OCI-LY1 (cell line): Measurements from ENCODE around the gene PLTP.

ENCODE experiments used
- H2AFZ ChIP-seq: fragments of 200-600 bp; sonication (generic), shearing (Covaris generic); 2 replicates; pipeline ENCODE4 v1.6.0; 2014; ENCODE audit warnings: antibody characterized with exemption, mild to moderate bottlenecking, low read length
- H3F3A ChIP-seq: fragments of 200-600 bp; sonication (generic), shearing (Covaris generic); 2 replicates; pipeline ENCODE4 v1.6.0; 2014; ENCODE audit warnings: mild to moderate bottlenecking, antibody characterized with exemption, low read length, moderate library complexity; ENCODE audit not compliant: insufficient read depth
- H3K27ac ChIP-seq: fragments of 200-600 bp; sonication (generic); 2 replicates; pipeline ENCODE4 v1.5.1; 2014; ENCODE audit warnings: low read length, mixed run types, mild to moderate bottlenecking, low read depth; ENCODE audit not compliant: poor library complexity, severe bottlenecking
- H3K27me3 ChIP-seq: fragments of 200-600 bp; sonication (generic); 2 replicates; pipeline ENCODE4 v1.6.0; 2014; ENCODE audit warnings: antibody characterized with exemption, mild to moderate bottlenecking, low read length, moderate library complexity; ENCODE audit not compliant: insufficient read depth
- H3K36me3 ChIP-seq: fragments of 200-600 bp; sonication (generic); 2 replicates; pipeline ENCODE4 v1.6.1; 2014; ENCODE audit warnings: mild to moderate bottlenecking, antibody characterized with exemption, low read length, moderate library complexity, mixed read lengths; ENCODE audit not compliant: insufficient read depth
- H3K4me1 ChIP-seq: fragments of 200-600 bp; sonication (generic); 2 replicates; pipeline ENCODE4 v1.5.1; 2014; ENCODE audit warnings: mild to moderate bottlenecking, low read length, moderate library complexity; ENCODE audit not compliant: insufficient read depth, severe bottlenecking
- H3K4me2 ChIP-seq: fragments of 200-600 bp; sonication (generic), shearing (Covaris generic); 2 replicates; pipeline ENCODE4 v1.6.1; 2014; ENCODE audit warnings: low read length
- H3K4me3 ChIP-seq: fragments of 200-600 bp; sonication (generic); 2 replicates; pipeline ENCODE4 v1.5.1; 2014; ENCODE audit warnings: low read length, low read depth, mild to moderate bottlenecking, mixed read lengths; ENCODE audit not compliant: poor library complexity, severe bottlenecking
- H3K79me2 ChIP-seq: fragments of 200-600 bp; shearing (Covaris generic); 2 replicates; pipeline ENCODE4 v1.6.1; 2016; ENCODE audit warnings: mixed run types, low read length, mixed read lengths; ENCODE audit not compliant: insufficient read depth
- H3K9ac ChIP-seq: fragments of 200-600 bp; sonication (generic), shearing (Covaris generic); 2 replicates; pipeline ENCODE4 v1.6.1; 2014; ENCODE audit warnings: mild to moderate bottlenecking, low read length, mixed read lengths
- H3K9me2 ChIP-seq: fragments of 200-600 bp; sonication (generic), shearing (Covaris generic); 2 replicates; pipeline ENCODE4 v1.6.1; 2014; ENCODE audit warnings: low read depth, mild to moderate bottlenecking, low read length, mixed read lengths
- H3K9me3 ChIP-seq: fragments of 200-600 bp; shearing (Covaris generic); 2 replicates; pipeline ENCODE4 v1.6.1; 2014; ENCODE audit warnings: low read length, mixed read lengths
- H4K20me1 ChIP-seq: fragments of 200-600 bp; sonication (generic), shearing (Covaris generic); 2 replicates; pipeline ENCODE4 v1.6.0; 2016; ENCODE audit warnings: mild to moderate bottlenecking, low read length; ENCODE audit not compliant: insufficient read depth
- EZH2 ChIP-seq: fragments of 200-600 bp; sonication (generic), shearing (Covaris generic); IDR thresholded peaks from 2 replicates; pipeline ENCODE4 v1.8.0; 2017; ENCODE audit warnings: borderline replicate concordance, mixed run types, mild to moderate bottlenecking, antibody characterized with exemption, low read length, moderate library complexity, mixed read lengths
- TF ChIP-seq, protein P1 (sequence below): fragments of 200-600 bp; sonication (generic), shearing (Covaris generic); IDR thresholded peaks from 2 replicates; pipeline ENCODE4 v1.5.1; 2017; ENCODE audit warnings: mild to moderate bottlenecking, antibody characterized with exemption, low read length, moderate library complexity, mixed read lengths

Gene PLTP

DNA sequence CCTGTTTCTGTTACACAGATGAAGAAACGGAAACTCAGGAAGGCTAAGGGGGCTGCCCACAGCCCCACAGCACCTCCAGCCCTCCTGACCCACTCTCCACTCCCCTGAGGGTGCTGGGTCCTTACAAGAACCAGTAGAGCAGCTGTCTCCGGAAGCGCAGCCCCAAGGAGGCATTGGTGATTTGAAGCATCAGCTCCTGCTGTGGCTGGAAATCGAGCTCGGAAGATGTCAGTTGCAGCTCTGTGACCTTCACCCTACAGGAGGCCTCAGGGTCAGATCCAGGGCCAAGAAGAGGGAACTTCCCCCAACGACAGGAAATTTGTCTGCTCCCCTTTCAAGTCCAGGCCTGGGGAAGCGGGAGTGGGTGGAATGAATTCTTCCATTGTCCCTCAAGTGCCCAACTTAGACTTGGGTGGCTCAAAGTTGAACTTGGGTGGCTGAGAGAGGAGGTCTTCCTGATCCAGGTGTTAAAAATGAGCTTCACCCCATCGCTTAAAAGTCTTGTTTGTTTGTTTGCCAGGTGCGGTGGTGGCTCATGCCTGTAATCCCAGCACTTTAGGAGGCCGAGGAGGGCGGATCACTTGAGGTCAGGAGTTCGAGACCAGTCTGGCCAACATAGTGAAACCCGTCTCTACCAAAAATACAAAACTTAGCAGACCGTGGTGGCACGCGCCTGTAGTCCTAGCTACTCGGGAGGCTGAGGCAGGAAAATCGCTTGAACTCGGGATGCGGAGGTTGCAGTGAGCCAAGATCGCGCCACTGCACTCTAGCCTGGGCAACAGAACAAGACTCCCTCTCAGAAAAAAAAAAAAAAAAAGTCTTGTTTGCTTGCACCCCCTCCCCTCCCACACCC is 1.9 kb downstream of the PLTP start:
- no peak for TF ChIP-seq EZH2
- TF ChIP-seq, protein P1, sequence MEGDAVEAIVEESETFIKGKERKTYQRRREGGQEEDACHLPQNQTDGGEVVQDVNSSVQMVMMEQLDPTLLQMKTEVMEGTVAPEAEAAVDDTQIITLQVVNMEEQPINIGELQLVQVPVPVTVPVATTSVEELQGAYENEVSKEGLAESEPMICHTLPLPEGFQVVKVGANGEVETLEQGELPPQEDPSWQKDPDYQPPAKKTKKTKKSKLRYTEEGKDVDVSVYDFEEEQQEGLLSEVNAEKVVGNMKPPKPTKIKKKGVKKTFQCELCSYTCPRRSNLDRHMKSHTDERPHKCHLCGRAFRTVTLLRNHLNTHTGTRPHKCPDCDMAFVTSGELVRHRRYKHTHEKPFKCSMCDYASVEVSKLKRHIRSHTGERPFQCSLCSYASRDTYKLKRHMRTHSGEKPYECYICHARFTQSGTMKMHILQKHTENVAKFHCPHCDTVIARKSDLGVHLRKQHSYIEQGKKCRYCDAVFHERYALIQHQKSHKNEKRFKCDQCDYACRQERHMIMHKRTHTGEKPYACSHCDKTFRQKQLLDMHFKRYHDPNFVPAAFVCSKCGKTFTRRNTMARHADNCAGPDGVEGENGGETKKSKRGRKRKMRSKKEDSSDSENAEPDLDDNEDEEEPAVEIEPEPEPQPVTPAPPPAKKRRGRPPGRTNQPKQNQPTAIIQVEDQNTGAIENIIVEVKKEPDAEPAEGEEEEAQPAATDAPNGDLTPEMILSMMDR: no peak
- Histone ChIP-seq H3F3A (no peaks in the 10 kb centered on the region), H3K9me3 (no peaks in the 10 kb centered on the region), H3K4me1 (peaks cover 28% of the 10 kb centered on the region), H3K9ac (peak overlapping the region; percentile 29; the same call in 1 of the 2 replicates), H3K27ac (peak overlapping the region; percentile 10), H3K4me2 (peak overlapping the region; percentile 72), H3K79me2 (no peaks in the 10 kb centered on the region), H2AFZ (no peak overlapping the region), H3K27me3 (no peaks in the 10 kb centered on the region), H4K20me1 (no peaks in the 10 kb centered on the region), H3K4me3 (peak overlapping the region; percentile 60), H3K9me2 (no peaks in the 10 kb centered on the region), H3K36me3 (no peaks in the 10 kb centered on the region)

DNA sequence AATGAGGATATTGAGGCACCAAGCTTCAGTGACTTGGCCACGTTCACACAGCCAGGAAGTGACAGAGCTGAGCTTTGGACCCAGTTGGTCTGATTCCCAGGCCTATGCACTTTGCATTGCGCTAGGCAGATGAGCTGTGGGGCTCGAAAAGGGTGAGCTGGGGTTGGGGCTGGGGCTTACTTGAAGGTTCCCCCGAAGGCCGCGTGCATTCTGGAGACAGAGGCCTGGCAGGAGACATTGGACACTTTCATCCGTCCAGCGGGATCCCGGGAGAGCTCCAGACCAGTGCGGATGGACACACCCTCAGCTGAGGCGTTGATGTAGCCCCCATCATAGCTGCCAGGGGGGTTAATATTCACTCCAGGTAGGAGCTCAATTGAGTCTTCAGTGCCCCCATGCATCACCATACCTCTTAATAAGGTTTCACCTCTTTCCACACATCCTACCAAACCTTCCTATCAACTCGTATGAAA is 2.6 kb downstream of the PLTP start:
- no peak for TF ChIP-seq EZH2
- TF ChIP-seq, protein P1: no peak
- Histone ChIP-seq H3K27me3 (no peaks in the 10 kb centered on the region), H3K4me1 (peaks cover 34% of the 10 kb centered on the region), H3K36me3 (no peaks in the 10 kb centered on the region), H3K4me2 (peak overlapping the region; percentile 72; the same call in 1 of the 2 replicates), H3K9me2 (no peaks in the 10 kb centered on the region), H4K20me1 (no peaks in the 10 kb centered on the region), H2AFZ (no peak overlapping the region), H3K27ac (no peak overlapping the region), H3K79me2 (no peaks in the 10 kb centered on the region), H3K9me3 (no peaks in the 10 kb centered on the region), H3F3A (no peaks in the 10 kb centered on the region), H3K4me3 (no peak overlapping the region), H3K9ac (no peak overlapping the region)

DNA sequence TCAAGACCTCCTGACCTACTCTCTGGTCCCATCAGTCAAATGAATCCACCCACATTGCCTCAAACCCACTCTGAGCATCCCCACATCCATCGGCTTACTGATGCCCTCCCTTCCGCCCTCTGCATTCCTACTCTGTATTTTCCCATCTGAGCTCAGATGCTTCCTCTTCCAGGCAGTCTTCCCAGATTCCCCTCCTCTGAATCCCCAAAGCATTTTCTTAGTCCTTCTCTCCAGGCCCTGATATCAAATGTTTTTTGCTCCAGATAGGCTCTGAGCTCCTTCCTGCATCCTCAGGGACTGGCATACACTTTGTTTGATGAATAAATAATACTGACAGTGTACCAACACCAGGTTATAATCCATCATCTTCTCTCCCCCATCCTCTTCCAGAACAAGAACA is 3.9 kb downstream of the PLTP start:
- Histone ChIP-seq H3K36me3 (no peaks in the 10 kb centered on the region), H3K27me3 (no peaks in the 10 kb centered on the region), H3K4me1 (peaks cover 34% of the 10 kb centered on the region), H3F3A (no peaks in the 10 kb centered on the region), H3K9me3 (no peaks in the 10 kb centered on the region), H2AFZ (no peak overlapping the region), H3K9me2 (no peaks in the 10 kb centered on the region), H3K27ac (no peak overlapping the region), H3K4me3 (no peak overlapping the region), H3K79me2 (no peaks in the 10 kb centered on the region), H3K4me2 (no peak overlapping the region), H4K20me1 (no peaks in the 10 kb centered on the region), H3K9ac (no peak overlapping the region)
- TF ChIP-seq EZH2: no peak
- TF ChIP-seq, protein P1: no peak
